Type B pancreatic cell (in vitro differentiated cells): ENCODE data around the gene FILIP1. TPM values are rescaled to one million over a fixed set of nuclear protein-coding genes. Genes with fewer than 3 reads are reported as not detected.

ENCODE experiments used
- DNase-seq: peaks from one replicate; pipeline ENCODE4 v3.0.0; 2021; ENCODE audit warnings: mixed read lengths; ENCODE audit not compliant: unreplicated experiment; ENCODE audit errors: extremely low spot score
- H3K27ac Mint-ChIP-seq: 2 replicates; pipeline ENCODE4 v1.8.0; 2021; ENCODE audit warnings: mild to moderate bottlenecking, mixed read lengths
- H3K27me3 Mint-ChIP-seq: 2 replicates; pipeline ENCODE4 v1.8.0; 2021; ENCODE audit warnings: mixed read lengths
- H3K36me3 Mint-ChIP-seq: 2 replicates; pipeline ENCODE4 v1.8.0; 2021; ENCODE audit warnings: mixed read lengths
- H3K4me1 Mint-ChIP-seq: one replicate; pipeline ENCODE4 v1.8.0; 2021; ENCODE audit warnings: mixed read lengths; ENCODE audit not compliant: unreplicated experiment
- H3K4me3 Mint-ChIP-seq: 2 replicates; pipeline ENCODE4 v1.8.0; 2021; ENCODE audit warnings: mild to moderate bottlenecking, mixed read lengths
- H3K9me3 Mint-ChIP-seq: 2 replicates; pipeline ENCODE4 v1.8.0; 2021; ENCODE audit warnings: mixed read lengths
- total RNA-seq: library from RNA; stranded (reverse); gene quantifications from 2 replicates; pipeline ENCODE4 v1.2.1, GENCODE V29; 2021; ENCODE audit warnings: low replicate concordance
- TF ChIP-seq, protein P1 (sequence below): fragments of 200-600 bp; sonication (generic); conservative IDR thresholded peaks from 2 replicates; pipeline ENCODE4 v1.5.0; 2021; ENCODE audit warnings: antibody characterized with exemption, mild to moderate bottlenecking

The FILIP1 gene
- total RNA-seq, 1 donor from 2014 or later, result 5.0 TPM

DNA sequence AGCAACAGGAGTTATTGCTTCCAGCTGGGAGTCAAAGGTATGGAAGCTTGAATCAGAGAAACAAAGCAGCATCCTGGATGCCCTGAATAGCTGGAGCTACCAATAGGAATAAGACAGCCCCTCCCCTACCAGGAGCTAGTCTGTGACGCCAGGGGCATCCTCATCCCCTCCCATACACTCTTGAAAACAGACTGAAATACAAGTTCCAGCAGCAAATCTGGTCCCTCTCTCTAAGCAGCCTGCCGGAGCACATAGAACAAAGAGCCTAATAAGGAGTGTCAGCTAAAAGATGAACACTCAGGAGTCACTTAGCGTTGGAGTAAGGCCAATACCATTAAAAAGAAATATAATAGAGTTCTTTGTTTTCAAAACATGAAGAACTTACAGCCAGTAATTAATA, 25.6 kb downstream of the FILIP1 start:
- no peak for DNase-seq
- H3K27me3 Mint-ChIP-seq, result no peaks in the 10 kb centered on the region

DNA sequence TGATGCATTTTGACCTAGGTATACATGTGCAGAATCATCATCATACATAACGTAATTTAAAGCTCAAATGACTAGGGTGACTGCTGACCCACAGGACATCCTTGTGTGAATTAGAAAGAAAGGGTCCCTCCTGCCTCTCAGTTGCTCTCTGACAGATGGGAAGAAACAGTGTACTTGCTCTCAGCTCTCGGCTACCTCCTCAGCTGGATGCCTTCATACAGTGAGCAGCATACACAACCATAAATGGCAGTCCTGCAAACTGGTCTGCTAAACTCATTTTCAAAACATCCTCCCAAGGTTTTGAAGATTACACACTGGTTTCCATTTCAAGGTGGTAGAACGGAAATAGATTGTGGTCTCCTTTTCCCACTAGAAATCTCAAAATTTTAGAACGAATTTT, 26.3 kb downstream of the FILIP1 start:
- H3K9me3 Mint-ChIP-seq, result no peaks in the 10 kb centered on the region
- DNase-seq, result no peak
- H3K27ac Mint-ChIP-seq, result no peak overlapping the region
- H3K4me1 Mint-ChIP-seq, result no peaks in the 10 kb centered on the region
- TF ChIP-seq, protein P1, sequence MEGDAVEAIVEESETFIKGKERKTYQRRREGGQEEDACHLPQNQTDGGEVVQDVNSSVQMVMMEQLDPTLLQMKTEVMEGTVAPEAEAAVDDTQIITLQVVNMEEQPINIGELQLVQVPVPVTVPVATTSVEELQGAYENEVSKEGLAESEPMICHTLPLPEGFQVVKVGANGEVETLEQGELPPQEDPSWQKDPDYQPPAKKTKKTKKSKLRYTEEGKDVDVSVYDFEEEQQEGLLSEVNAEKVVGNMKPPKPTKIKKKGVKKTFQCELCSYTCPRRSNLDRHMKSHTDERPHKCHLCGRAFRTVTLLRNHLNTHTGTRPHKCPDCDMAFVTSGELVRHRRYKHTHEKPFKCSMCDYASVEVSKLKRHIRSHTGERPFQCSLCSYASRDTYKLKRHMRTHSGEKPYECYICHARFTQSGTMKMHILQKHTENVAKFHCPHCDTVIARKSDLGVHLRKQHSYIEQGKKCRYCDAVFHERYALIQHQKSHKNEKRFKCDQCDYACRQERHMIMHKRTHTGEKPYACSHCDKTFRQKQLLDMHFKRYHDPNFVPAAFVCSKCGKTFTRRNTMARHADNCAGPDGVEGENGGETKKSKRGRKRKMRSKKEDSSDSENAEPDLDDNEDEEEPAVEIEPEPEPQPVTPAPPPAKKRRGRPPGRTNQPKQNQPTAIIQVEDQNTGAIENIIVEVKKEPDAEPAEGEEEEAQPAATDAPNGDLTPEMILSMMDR, result no peak
- no peaks in the 10 kb centered on the region for H3K27me3 Mint-ChIP-seq
- no peak overlapping the region for H3K4me3 Mint-ChIP-seq
- H3K36me3 Mint-ChIP-seq, result no peaks in the 10 kb centered on the region

More for the DNA sequence above, 25.6 kb downstream of the FILIP1 start:
- TF ChIP-seq, protein P1, result no peak
- Mint-ChIP-seq H3K4me3 (no peak overlapping the region), H3K36me3 (no peaks in the 10 kb centered on the region), H3K4me1 (no peaks in the 10 kb centered on the region), H3K9me3 (no peaks in the 10 kb centered on the region), H3K27ac (no peak overlapping the region)

DNA sequence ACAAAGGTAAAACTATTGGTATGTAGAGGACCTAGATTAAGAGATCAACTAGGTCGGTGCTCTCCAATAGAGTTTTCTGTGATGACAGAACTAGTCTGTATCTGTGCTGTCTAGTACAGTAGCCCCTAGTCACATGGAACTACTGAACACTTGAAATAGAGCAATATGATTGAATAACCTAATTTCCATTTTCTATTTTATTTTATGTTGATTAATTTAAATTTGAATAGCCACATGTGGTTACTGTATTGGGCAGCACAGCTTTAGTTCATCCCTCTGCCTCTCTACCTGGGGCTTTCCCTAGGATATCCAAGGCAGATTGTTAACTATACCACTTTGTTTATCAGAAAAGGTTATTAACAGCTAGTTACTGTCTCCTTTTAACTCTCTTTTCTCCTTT, 27.0 kb downstream of the FILIP1 start:
- no peak for DNase-seq
- H3K27me3 Mint-ChIP-seq, result no peaks in the 10 kb centered on the region
- no peak overlapping the region for H3K4me3 Mint-ChIP-seq
- H3K27ac Mint-ChIP-seq, result no peak overlapping the region
- no peaks in the 10 kb centered on the region for H3K4me1 Mint-ChIP-seq
- no peaks in the 10 kb centered on the region for H3K9me3 Mint-ChIP-seq
- TF ChIP-seq, protein P1, result no peak
- no peaks in the 10 kb centered on the region for H3K36me3 Mint-ChIP-seq

DNA sequence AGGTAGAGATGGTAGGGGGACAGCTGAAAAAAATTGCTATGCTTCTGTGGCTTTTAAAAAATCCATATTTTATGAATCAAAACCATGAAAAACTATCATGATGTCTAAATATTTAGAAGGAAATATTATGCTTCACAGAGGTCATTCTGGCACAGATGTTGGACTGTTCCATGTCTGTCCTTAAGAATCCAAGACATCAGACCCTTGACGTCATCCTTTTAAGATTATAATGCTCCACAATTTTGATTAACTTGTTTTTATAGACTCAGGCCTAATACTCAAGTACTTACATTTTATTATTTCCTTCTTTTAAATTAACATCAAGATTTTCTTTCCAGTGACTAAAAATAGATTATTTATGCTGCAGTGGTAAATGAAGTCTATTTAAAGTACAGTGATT, 29.7 kb downstream of the FILIP1 start:
- TF ChIP-seq, protein P1, result no peak
- no peak overlapping the region for H3K27ac Mint-ChIP-seq
- H3K4me3 Mint-ChIP-seq, result no peak overlapping the region
- H3K27me3 Mint-ChIP-seq, result no peaks in the 10 kb centered on the region
- H3K36me3 Mint-ChIP-seq, result no peaks in the 10 kb centered on the region
- no peak for DNase-seq
- H3K9me3 Mint-ChIP-seq, result no peaks in the 10 kb centered on the region
- no peaks in the 10 kb centered on the region for H3K4me1 Mint-ChIP-seq

DNA sequence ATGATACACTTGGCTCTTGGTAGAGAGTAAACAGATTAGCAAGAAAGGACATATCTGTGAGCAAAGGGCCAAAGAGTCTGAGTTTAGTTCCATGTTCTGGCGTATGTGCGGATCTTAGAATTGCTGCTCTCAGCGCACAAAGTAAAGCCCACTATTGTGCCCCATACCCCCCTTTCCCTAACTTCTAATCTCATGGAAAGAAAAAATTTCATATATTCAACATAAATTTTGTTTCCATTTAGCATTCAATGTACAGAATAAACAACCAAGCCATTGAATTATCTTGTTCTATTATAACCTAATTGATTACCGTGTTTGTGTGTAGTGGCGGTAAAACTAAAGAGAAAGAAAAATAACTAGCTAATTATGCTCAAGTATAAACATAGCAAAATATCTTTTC, 30.5 kb downstream of the FILIP1 start:
- H3K4me1 Mint-ChIP-seq, result no peaks in the 10 kb centered on the region
- no peaks in the 10 kb centered on the region for H3K9me3 Mint-ChIP-seq
- no peak overlapping the region for H3K4me3 Mint-ChIP-seq
- no peaks in the 10 kb centered on the region for H3K27me3 Mint-ChIP-seq
- TF ChIP-seq, protein P1, result no peak
- H3K27ac Mint-ChIP-seq, result no peak overlapping the region
- no peaks in the 10 kb centered on the region for H3K36me3 Mint-ChIP-seq
- DNase-seq, result no peak

DNA sequence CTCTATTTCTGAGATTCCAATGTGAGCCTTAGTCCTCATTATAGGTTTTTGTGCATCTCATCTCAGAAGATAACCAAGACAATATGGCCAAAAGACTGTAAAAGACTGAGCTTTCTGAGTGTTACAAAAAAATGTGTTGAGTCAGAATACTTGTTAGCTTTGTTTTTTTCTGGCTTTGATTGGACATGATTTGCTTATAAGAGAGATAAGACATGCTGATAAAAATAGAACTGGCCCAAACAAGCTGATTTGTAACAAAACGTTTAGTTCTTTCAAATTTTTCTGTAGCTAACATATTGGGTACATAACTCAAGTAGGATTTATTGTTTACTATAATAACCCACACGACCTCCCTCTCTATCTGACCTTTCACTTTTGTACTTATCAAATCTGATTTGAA, 32.9 kb downstream of the FILIP1 start:
- Mint-ChIP-seq H3K27me3 (no peaks in the 10 kb centered on the region), H3K4me1 (no peaks in the 10 kb centered on the region), H3K4me3 (no peak overlapping the region), H3K9me3 (no peaks in the 10 kb centered on the region), H3K27ac (no peak overlapping the region), H3K36me3 (no peaks in the 10 kb centered on the region)
- TF ChIP-seq, protein P1, result no peak
- no peak for DNase-seq
